22Rv1 (cell line): ENCODE data around the gene MYH15.

Source experiments
- CTCF ChIP-seq: fragments of 450-650 bp; IDR thresholded peaks from 2 replicates; pipeline ENCODE4 v1.5.1; 2017; ENCODE audit warnings: mild to moderate bottlenecking
- ZFX ChIP-seq: fragments of 450-650 bp; IDR thresholded peaks from 2 replicates; pipeline ENCODE4 v1.6.1; 2017; ENCODE audit warnings: antibody characterized with exemption, borderline replicate concordance

GRCh38 chr3:108398510-108398909, 111.9 kb downstream of the MYH15 start:
- TF ChIP-seq CTCF (no peak), ZFX (no peak)
